GM19452 (cell line): Measurements from ENCODE around the gene RNF113B.

ENCODE experiments used
- ATAC-seq: cut with Tn5 transposase; IDR thresholded peaks from one replicate; pipeline ENCODE4 v1.9.1; 2021; ENCODE audit not compliant: unreplicated experiment

RNF113B gene

GRCh38 chr13:98142380-98143156 lies 34.5 kb downstream of the RNF113B start, which contains the start of gene FARP1:
Gene FARP1, plus strand, starts transcription at chr13:98143094. Its CDS starts 70,149 bp downstream, at chr13:98213243.
- peak; percentile 74 for ATAC-seq

- ATAC-seq, result no peak
Observed at GRCh38 chr13:98141509-98142379, 35.3 kb downstream of the RNF113B start.

GRCh38 chr13:98141091-98141490 lies 36.0 kb downstream of the RNF113B start:
- ATAC-seq, result no peak

GRCh38 chr13:98134901-98135300 lies 42.2 kb downstream of the RNF113B start:
- ATAC-seq, result no peak

GRCh38 chr13:98133946-98134345 lies 43.1 kb downstream of the RNF113B start:
- peak; percentile 80 for ATAC-seq

- ATAC-seq, result no peak
Observed at GRCh38 chr13:98129059-98129746, 47.9 kb downstream of the RNF113B start.
